Renal pelvis (tissue), 4 donors: Measurements from ENCODE around the gene EZH1. TPM values are rescaled to one million over a fixed set of nuclear protein-coding genes. Genes with fewer than 3 reads are reported as not detected.

Source experiments
- DNase-seq: peaks from one replicate; pipeline ENCODE4 v3.0.0-alpha.2; 2013
- polyA plus RNA-seq, 3 donors: library from polyadenylated mRNA; unstranded; fragments of 120-200 nt; gene quantifications; one replicate each; pipeline ENCODE4 v1.2.1, GENCODE V29; 2013; ENCODE audit not compliant: insufficient read length in 3 of 3

The EZH1 gene
- polyA plus RNA-seq, 3 donors: 37.8 to 69.6 (median 57.9) TPM

DNA sequence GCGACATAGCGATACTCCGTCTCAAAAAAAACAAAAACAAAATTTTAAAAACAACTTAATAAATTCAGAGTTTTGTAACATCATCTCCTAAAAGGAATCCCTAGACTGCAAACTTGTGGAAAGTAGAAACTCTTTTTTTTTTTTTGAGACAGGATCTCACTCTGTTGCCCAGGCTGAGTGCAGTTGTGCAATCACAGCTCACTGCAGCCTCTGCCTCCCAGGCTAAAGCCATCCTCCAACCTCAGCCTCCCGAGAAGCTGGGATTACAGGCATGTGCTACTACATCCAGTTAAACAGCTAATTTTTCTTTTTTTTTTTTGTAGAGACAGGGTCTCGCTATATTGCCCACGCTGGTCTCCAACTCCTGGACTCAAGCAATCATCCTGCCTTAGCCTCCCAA is 19.7 kb downstream of the EZH1 start:
- DNase-seq: no peak

DNA sequence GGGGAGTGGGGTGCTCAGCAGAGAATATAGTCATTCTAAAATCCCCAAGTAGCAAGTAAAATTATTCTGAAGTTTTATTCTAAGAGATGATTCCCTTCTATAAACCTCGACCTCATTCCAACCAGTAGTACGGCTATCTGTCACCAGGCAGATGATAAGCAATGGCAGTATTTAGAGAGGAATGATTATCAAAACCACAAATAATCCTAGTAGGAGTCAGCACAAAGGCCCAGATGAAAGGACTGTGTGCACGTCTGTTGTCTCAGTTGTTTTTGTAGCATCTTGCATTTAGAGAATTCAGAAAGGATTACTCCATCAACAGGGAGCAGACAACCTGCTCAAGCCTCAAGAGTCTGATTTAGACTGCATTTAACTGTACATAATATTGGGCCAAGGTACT is 21.2 kb downstream of the EZH1 start:
- no peak for DNase-seq

DNA sequence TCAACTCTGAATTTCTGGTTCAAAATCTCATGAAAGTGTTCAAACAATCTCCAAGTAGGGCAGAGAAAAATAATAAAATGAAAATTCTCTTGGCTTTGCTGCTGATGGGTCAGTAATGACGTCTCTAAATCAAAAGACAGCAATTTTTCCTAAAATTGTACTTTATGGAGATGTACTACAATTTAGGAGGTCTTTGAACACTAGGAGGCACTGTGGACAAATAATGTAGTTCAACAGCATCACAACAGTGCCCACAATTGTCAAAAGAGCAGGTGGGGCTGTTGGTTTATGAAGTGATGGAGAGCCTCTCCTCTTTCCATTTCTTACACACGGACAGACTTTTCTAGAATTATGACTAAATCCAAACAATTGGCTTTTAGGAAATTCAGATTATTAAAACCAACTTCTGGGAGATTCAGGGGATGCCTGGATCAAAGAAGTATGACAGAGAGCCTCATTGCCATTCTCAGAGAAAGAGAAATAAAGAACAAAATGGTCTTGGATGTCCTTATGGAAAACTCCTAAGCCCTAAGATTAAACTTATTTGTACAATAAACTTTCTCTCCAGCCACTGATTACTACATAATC is 23.8 kb downstream of the EZH1 start:
- DNase-seq: peak; percentile 65

DNA sequence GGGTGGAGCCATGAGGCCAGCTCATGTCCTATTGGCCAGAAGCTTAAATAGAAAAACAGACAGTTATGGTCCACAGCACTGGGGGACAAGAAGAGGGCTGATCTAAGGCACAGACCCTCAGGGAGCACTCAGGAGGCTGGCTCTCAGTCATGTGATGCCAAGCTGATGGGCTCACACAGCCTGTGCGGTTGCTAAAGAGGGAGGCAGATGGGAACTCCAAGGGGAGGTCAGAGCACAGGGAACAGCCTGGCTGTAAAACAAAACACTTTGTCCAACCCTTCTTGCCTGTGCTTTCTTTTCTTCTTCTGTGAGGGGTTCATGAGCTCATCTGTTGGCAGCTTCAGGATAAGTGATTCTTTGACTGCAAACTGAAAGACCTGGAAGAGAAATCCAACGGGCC is 35.3 kb downstream of the EZH1 start:
- DNase-seq: no peak

DNA sequence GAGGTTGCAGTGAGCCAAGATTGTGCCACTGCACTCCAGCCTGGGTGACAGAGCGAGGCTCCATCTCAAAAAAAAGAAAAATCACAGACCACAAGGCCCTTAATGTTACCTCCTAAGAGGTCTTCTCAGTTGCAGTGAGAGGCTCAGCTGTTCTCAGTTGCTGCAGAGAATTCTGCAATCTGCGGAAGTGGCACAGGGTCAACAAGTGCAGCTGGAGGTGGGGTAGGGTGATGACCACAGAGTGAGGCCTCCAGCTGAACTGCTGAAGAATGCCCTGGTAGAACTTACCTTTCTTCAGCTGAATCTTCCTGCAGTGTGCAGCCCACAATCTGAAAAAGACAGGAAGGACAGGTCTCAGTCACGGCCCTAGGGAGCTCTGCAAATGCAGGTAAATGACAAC is 36.3 kb downstream of the EZH1 start:
- no peak for DNase-seq

DNA sequence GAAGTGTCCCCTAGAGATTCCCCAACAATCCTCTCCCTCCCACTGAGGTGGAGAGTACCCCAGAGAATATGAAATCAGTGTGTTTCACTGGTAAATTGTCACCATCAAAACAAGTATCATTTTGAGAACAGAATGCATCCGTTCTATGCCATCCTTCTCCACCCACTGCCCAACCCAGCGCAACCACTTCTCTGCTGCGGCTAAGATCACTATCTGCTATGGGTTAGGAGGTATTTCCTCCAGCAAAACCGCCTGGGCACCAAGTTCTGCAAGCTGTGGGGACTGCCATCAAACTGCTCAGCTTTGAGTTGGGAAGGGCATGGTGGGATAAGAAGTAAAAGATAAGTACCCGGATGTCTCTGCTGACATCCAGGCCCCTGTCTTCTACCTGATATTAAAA is 38.1 kb downstream of the EZH1 start:
- DNase-seq: no peak

DNA sequence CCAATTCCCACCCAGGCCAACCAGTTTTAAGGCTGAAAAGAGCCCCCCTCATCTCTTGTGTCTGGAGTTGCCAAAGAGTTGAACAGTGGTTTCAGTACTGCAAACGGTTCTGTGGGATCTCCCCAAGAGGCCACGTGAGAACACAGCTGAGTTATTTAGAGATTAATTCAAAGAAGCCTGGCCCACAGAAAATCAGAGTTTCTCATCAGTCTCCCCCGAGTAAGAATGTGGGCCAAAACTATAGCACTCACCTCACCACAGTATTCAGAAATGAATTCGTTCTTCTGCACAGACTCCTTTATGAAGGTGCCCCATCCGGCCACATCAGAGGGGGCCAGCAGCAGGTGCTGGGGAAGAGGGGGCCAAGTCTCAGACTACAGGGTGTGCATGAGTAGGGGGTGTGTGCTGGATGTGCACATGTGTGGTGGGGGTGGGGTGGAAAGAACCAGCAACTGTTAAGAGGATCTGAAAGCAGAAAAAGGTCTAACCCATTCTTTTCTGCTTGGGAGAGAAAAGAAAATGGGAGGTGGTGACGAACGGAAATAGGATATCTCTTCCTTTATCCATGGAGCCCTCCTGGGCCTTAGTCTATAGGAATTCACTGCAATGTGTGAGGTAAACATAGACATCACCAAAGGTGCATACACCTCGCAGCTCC is 39.9 kb downstream of the EZH1 start:
- no peak for DNase-seq

DNA sequence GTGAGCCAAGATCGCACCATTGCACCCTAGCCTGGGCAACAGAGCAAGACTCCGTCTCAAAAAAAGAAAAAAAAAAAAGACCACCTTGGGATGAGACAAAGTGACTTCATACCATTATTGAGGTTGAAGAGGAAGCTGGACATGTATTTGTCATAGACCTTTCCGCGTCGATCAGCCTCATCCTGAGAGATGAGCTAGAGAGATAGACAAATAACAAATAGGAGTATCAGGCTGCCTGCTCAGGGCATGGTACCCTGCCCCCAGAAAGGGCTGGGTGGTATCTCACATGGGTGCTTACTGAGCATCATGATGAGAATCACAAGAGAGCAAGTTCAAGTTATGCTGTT is 40.4 kb downstream of the EZH1 start:
- no peak for DNase-seq

DNA sequence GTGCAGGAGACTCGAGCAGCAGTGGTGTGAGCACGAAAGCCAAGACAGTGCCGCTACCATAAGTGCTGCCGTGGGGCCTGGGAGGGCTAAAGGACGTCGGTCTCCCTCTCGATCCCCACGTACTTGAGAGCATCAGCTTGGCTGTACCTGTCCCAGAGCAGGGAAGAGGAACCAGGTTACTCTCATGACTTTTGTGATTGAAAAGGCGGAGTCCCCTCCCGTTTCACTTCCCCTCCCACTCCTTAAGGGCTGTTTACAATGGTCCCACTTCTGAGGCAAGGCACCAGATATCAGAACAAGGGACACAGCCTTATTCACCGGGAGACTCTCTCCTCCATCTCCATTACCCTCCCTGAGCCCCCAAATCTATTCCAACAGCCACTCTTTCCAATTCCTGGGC is 42.4 kb downstream of the EZH1 start:
- no peak for DNase-seq

DNA sequence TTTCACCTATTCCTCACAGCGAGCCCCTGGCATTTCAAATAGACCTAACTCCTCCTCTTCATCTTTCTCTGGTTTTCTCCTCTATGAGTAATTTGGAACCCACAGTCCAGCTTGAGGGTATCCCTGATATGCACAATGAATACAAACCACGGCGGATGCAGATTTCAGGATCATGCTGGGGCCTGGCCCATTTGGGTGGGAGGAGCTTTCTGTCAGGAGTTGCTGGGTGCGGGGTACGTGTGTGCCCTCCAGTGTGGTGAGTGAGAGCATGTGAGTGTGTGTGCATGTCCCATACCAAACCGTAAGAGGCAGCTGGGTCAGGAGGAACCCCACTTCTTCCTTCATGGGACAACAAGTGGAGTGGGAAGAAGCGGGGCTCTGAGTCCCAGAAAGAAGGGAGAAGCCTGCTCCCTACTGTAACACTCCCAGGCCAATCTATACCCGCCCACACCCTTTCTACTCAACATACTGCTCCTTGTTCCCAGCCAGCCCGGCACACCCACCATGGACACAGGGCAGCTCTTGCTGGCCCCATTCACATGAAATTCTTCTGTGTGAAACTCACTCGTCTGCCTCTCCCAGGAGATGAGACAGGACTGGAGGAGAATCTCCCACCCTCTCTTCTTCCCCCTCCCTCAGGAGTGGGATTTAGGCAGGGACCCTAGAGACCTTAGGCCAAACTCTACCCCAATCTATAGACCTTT is 44.1 kb downstream of the EZH1 start:
- DNase-seq: no peak

DNA sequence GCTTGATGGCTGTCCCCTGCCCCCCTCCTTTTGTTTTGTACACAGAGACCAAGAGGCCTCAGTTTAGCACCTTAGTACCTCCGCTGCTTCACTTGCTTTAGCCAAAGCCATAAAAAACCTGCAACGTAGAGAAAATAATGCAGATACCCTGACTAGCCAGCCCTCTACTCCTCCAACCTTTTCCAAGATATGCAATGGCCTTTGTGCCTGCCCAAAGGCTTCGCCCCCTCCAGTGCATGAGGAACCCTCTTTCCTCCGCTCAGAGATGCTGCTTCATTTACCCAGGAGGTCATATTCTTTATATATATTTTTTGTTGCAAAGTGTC is 45.5 kb downstream of the EZH1 start:
- no peak for DNase-seq

DNA sequence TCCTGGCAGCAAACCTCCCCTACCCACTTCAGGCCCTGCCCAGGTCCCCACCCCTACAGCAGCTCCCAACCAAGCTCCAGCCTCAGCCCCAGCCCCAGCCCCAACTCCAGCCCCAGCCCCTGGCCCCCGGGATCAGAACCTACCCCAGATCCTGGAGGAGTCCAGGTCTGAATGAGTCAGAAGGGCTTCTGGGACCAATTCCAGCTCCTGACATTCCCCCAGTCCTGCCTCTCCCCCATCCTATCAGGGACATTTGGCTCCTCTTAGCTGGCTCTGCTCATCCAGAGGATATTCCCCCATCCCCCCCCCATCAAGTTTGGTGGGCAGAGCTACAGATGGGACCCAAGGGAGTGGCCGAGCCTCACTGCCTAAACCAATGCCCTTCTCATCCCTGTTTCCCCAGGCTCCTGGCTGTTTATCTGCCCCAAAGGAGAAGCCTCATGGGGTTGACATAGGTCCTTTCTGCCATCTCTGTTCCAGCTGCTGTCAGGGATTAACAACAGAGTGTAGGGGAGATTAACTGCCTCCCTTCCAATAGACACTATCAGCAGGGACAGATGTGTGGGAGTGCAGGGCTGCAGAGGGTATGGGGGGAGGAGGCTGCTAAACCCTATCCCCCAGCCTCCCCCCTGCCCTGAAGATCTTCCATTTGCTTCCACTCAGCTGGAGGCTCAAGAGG is 46.0 kb downstream of the EZH1 start:
- no peak for DNase-seq

DNA sequence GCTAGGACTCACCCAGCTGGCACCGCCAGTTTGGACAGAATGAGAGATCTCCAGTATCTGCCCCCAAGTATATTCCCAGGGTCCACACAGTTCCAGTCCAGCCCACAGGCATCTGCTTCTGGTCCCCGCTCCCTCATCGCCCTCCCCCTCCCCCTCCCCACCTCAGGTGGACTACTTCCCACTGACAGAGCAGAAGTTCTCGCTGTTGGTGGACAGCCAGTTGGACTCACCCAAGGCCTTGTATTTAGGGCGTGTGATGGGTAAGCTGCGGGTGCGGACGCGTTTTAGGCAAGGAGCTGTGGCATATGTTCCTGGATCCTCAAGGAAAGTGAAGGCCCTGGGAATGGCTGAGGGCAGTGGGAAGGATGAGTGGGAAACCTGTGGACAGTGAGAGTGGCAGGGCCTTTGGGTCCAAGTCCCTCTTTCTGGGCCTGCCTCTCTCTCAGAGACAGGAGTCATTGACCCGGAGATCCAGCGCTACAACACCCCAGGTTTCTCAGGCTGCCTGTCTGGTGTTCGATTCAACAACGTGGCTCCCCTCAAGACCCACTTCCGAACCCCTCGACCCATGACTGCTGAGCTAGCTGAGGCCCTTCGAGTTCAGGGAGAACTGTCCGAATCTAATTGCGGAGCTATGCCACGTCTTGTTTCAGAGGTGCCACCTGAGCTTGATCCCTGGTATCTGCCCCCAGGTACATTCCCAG is 47.6 kb downstream of the EZH1 start:
- DNase-seq: no peak

DNA sequence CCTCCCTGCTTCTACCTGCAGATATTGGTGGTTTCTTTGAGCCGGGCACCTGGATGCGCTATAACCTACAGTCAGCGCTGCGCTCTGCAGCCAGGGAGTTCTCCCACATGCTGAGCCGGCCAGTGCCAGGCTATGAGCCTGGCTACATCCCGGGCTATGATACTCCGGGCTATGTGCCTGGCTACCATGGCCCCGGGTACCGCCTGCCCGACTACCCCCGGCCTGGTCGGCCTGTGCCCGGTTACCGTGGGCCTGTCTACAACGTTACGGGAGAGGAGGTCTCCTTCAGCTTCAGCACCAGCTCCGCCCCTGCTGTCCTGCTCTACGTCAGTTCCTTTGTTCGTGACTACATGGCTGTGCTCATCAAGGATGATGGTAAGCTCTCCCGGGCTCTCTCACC is 49.3 kb downstream of the EZH1 start:
- no peak for DNase-seq

DNA sequence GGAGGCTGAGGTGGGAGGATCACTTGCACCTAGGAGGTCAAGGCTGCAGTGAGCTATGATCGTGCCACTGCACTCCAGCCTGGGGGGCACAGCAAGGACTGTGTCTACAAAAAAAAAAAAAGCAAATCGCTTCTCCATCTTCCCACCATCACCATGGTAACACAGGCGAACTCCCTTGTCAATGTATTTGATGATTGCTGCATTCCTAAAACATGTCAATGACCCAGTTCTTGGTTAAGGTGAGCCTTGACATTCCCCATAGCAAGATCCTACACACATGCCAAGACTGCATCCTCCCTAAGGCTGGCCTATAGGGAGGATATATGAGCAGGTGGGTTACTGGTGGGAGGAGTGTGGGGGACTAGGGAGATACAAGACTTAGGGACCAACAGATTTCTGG is 50.3 kb downstream of the EZH1 start:
- DNase-seq: no peak

DNA sequence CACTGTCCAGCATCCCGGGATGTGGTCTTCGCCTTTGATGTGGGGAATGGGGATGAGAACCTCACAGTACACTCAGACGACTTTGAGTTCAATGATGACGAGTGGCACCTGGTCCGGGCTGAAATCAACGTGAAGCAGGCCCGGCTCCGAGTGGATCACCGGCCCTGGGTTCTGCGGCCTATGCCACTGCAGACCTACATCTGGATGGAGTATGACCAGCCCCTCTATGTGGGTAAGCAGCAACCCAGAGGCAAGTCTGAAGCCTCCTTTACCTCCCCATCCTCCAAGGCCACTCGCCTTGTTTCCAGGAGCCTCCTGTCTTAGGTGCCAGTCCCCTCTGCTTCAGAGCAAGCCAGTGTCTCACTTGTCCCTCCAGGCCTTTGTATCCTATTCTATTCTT is 52.4 kb downstream of the EZH1 start:
- DNase-seq: no peak

DNA sequence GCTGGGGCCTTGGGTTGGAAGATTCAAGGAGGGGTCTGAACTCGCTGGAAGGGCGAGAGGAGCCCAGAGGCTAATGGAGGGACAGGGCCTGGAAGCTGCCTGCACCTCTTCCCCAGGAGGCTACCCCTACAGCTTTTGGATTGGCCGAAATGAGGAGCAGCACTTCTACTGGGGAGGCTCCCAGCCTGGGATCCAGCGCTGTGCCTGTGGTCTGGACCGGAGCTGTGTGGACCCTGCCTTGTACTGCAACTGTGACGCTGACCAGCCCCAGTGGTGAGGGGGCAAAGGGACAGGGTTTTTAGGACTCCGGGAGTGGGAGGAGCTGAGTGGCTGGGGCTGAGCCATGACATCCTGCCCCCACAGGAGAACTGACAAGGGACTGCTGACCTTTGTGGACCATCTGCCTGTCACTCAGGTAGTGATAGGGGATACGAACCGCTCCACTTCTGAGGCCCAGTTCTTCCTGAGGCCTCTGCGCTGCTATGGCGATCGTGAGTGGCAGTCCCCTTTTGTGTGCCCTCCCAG is 53.8 kb downstream of the EZH1 start:
- DNase-seq: no peak

DNA sequence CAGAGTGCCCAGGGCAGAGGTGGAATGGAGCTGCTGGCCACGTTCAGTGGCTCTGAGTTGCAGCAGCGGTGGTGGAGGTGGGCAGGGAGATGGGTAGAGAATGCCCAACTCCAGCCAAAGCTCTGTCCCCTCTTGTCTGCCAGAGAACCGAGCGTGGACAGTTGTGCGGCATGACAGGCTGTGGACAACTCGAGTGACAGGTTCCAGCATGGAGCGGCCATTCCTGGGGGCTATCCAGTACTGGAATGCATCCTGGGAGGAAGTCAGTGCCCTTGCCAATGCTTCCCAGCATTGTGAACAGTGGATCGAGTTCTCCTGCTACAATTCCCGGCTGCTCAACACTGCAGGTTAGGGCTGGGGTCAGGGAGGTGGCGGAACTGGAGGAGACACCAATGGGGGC is 54.2 kb downstream of the EZH1 start:
- DNase-seq: no peak

DNA sequence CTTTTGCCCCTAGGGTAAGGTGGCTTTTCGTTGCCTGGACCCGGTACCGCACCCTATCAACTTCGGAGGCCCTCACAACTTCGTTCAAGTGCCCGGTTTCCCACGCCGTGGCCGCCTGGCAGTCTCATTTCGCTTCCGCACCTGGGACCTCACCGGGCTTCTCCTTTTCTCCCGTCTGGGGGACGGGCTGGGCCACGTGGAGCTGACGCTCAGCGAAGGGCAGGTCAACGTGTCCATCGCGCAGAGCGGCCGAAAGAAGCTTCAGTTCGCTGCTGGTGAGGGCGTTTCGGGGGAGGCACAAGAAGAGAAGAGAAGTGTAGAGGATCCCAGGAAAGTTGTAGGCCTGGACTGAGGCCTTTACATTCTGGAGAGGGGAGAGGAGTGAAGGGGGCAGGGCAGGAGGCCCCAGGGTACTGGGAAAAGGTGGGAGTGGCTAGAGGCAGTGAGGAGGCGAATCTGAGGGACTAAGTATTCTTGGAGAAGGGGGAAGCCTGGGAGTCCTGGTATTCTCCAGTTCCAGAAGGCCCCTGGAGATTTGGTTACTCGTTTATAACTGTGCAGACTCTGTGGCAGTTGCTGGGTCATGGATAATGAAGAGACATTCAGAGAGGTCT is 57.0 kb downstream of the EZH1 start:
- DNase-seq: no peak

DNA sequence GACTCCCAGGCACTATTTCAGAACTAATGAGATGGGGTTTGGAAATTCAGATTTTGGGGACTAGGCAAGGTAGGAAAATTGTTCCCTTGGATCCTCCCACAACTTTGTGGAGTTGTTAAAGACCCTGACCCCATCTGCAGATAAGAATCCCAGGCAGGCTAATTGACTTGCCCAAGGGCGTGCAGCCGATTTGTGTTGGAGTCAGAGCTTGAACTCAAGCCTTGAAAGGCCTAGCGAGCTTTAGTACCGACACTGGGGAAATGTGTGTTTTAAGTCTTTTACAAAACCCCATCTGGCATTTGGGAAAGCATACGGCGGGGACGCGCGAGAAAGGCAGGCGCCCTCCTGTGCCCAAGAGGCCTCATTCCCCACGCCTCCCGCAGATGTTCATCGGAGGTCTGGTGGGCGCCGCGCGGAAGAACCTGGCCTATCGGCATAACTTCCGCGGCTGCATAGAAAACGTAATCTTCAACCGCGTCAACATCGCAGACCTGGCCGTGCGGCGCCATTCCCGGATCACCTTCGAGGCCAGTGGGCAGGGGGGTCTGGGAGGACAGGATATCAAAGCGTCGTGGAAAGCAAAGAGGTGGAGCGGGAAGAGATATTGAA is 58.2 kb downstream of the EZH1 start:
- DNase-seq: no peak

DNA sequence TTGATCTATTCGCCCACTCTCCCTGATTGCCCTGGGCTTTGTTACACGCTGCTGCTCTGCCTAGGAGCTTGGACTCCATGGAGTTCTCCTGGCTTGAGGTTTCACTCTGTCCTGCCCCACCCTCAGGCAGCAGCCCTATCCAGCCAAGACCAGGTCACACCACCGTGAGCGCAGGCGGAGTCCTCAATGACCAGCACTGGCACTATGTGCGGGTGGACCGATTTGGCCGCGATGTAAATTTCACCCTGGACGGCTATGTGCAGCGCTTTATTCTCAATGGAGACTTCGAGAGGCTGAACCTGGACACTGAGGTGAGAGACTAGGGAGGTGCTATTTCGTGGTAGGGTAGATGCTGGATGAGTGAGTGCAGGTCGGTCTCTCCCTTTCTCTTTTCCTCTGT is 59.0 kb downstream of the EZH1 start:
- no peak for DNase-seq
